Measurements from ENCODE around the gene TMEM40.

Gene TMEM40

GRCh38 chr3:12752809-12753208 is 6.2 kb downstream of the TMEM40 start:
- Histone ChIP-seq H3K9me3 (ENCODE audit: control insufficient read depth, insufficient read depth, low read depth, low read length) (no peaks in the 10 kb centered on the region), H3K27ac (ENCODE audit: extremely low read depth, low read depth, low read length) (no peak overlapping the region), H3K36me3 (ENCODE audit: control insufficient read depth in 2 of 2, insufficient read depth in 1 of 2, low read length in 2 of 2) (no peaks in the 10 kb centered on the region), H3K4me1 (ENCODE audit: control insufficient read depth, insufficient read depth, low read length) (no peaks in the 10 kb centered on the region), H3K4me3 (ENCODE audit: low read depth, low read length) (no peak overlapping the region)
- CTCF ChIA-PET = interaction anchor here (0.6 to 1.9 kb wide), 4 partner anchors 33 to 88 kb away, joined by 3 to 9 read pairs (median 6); no protein-coding TSS in a partner anchor
- TF ChIP-seq ZNF521 (tag by site-specific recombination; IDR thresholded peaks at IDR 0.05) = no peak
- TF ChIP-seq ZNF555 (tag by site-specific recombination; conservative IDR thresholded peaks at IDR 0.05) = no peak
- TF ChIP-seq ZNF202 (tag by site-specific recombination; IDR thresholded peaks at IDR 0.05; ENCODE audit: borderline replicate concordance) = no peak
- no peak for TF ChIP-seq MEIS1 (CRISPR knock-in tag; IDR thresholded peaks at IDR 0.05; ENCODE audit: borderline replicate concordance)
- no peak for TF ChIP-seq BCL11A (tag by site-specific recombination; IDR thresholded peaks at IDR 0.05; ENCODE audit: low read depth)
- no peak for TF ChIP-seq PRDM10 (tag by site-specific recombination; IDR thresholded peaks at IDR 0.05)
- TF ChIP-seq ZBTB49 (tag by site-specific recombination; IDR thresholded peaks at IDR 0.05; ENCODE audit: low read depth) = no peak
- TF ChIP-seq ZNF354C (tag by site-specific recombination; IDR thresholded peaks at IDR 0.05; ENCODE audit: borderline replicate concordance, low read depth) = no peak
- TF ChIP-seq YY2 (tag by site-specific recombination; IDR thresholded peaks at IDR 0.05) = no peak
- no peak for TF ChIP-seq ZNF140 (tag by site-specific recombination; IDR thresholded peaks at IDR 0.05)
- TF ChIP-seq ZBTB44 (tag by site-specific recombination; IDR thresholded peaks at IDR 0.05) = no peak
- TF ChIP-seq ZFP41 (tag by site-specific recombination; IDR thresholded peaks at IDR 0.05; ENCODE audit: borderline replicate concordance) = no peak
- POLR2A ChIA-PET = interaction anchor here (0.7 to 0.8 kb wide), 2 partner anchors 10 to 268 kb away, joined by 3 to 8 read pairs; partner anchors contain the start of gene TSEN2

- no peak overlapping the region for H3K27ac ChIP-seq (ENCODE audit: extremely low read depth, low read depth, low read length)
- no peaks in the 10 kb centered on the region for H3K9me3 ChIP-seq (ENCODE audit: control insufficient read depth, insufficient read depth, low read depth, low read length)
- no peak for TF ChIP-seq ZNF416 (tag by site-specific recombination; IDR thresholded peaks at IDR 0.05)
- H3K36me3 ChIP-seq (ENCODE audit: control insufficient read depth in 2 of 2, insufficient read depth in 1 of 2, low read length in 2 of 2) = no peaks in the 10 kb centered on the region
- no peaks in the 10 kb centered on the region for H3K4me1 ChIP-seq (ENCODE audit: control insufficient read depth, insufficient read depth, low read length)
- POLR2A ChIA-PET = no interaction called here
- H3K4me3 ChIP-seq (ENCODE audit: low read depth, low read length) = no peak overlapping the region
- CTCF ChIA-PET = interaction anchor here (0.8 to 1.9 kb wide), 4 partner anchors 9 to 46 kb away, joined by 3 to 9 read pairs (median 6); no protein-coding TSS in a partner anchor
These were observed 7.0 kb downstream of the TMEM40 start for GRCh38 chr3:12752102-12752501.

DNA sequence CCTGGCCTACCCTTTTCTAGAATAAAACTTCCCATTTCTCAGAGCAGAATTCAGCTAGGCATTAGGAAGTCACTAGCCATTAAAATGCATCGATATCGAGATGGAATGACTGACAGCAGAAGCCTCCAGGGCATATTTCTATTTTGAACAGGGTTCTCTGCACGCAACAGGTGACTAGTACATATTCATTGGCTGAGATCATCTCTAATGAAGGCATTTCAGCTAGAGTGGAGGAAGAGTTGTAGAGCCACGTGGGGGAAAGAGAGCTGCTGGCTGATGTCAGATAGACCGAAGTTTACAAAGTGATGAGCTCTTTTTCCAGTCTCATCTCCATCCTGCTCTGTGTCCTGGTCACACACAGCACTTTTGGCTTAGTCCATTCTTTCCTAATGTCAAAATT is 7.5 kb downstream of the TMEM40 start:
- Histone ChIP-seq H3K4me1 (ENCODE audit: control insufficient read depth, insufficient read depth, low read length) (no peaks in the 10 kb centered on the region), H3K36me3 (ENCODE audit: control insufficient read depth in 2 of 2, insufficient read depth in 1 of 2, low read length in 2 of 2) (no peaks in the 10 kb centered on the region), H3K4me3 (ENCODE audit: low read depth, low read length) (no peak overlapping the region), H3K9me3 (ENCODE audit: control insufficient read depth, insufficient read depth, low read depth, low read length) (no peaks in the 10 kb centered on the region), H3K27ac (ENCODE audit: extremely low read depth, low read depth, low read length) (no peak overlapping the region)
- CTCF ChIA-PET = interaction anchor here (0.8 to 1.9 kb wide), 4 partner anchors 10 to 45 kb away, joined by 3 to 9 read pairs (median 6); no protein-coding TSS in a partner anchor
- POLR2A ChIA-PET = no interaction called here
- TF ChIP-seq ZBTB20 (tag by site-specific recombination; IDR thresholded peaks at IDR 0.05) (no peak), SCRT2 (tag by site-specific recombination; IDR thresholded peaks at IDR 0.05) (peak; percentile 89)

All from HEK293 (cell line).